Measurements from ENCODE around the gene ANAPC2. TPM values are rescaled to one million over a fixed set of nuclear protein-coding genes. Genes with fewer than 3 reads are reported as not detected.

Gene ANAPC2
- 24.3 to 40.2 TPM (median 35.5 TPM) in 5 replicates for total RNA-seq (2022; extraction: Qiagen RNA extraction; ENCODE audit: low read depth)

DNA sequence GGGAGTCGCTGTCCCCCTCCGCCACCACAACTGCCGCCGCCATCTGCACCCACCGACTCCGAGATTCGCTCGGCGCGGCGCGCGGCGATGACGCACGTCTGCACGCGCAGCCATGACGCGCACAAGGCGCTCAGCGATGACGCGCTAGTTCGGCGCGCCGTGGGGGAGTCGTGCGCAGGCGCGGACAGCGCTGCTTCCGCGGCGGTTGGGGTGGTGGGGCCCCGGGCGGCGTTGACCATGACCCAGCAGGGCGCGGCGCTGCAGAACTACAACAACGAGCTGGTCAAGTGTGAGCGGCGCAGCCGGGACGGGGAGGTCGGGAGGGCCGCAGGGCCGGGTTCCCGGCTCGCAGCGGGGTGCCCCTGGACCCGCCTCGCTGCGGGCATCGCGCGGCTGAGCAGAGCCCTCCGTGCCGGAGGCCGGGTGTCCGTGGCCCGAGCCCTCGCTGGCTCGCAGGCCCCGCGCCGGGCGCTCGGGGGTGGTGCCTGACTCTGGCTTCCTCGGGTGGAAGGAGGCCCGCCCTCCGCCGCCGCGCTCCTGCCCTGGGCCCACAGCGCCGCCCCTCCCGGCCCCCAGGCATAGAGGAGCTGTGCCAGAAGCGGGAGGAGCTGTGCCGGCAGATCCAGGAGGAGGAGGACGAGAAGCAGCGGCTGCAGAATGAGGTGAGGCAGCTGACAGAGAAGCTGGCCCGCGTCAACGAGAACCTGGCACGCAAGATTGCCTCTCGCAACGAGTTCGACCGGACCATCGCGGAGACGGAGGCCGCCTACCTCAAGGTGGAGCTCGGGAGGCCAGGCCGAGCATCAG lies at the start of gene ANAPC2, which contains the start of gene SSNA1:
TSS of gene ANAPC2 (minus strand) at position 71 of the 807 bp plus-strand sequence. CDS start at position 43, 28 bp downstream.
TSS of gene SSNA1 (plus strand) at position 187 of the 807 bp plus-strand sequence. CDS start at position 238, 51 bp downstream.

GRCh38 chr9:137230705-137231371 lies 42.5 kb upstream of the ANAPC2 start, which contains the start of gene SLC34A3:
Gene SLC34A3 (plus strand): TSS chr9:137230901. CDS start chr9:137231703, 802 bp downstream.

GRCh38 chr9:137227054-137227852 lies 38.9 kb upstream of the ANAPC2 start, which contains the start of gene RNF224:
Gene RNF224 (plus strand): TSS chr9:137227502. CDS start chr9:137228336, 834 bp downstream.

GRCh38 chr9:137224830-137225694 lies 36.7 kb upstream of the ANAPC2 start, which contains the start of gene CYSRT1:
Gene CYSRT1 (plus strand): TSS chr9:137225174. CDS start chr9:137225622, 448 bp downstream.

GRCh38 chr9:137222190-137223077 lies 34.1 kb upstream of the ANAPC2 start, which contains the start of gene RNF208:
Gene RNF208 (minus strand): TSS chr9:137222240. CDS start chr9:137221212, 1,028 bp downstream.

GRCh38 chr9:137205126-137206069 lies 17.0 kb upstream of the ANAPC2 start, which contains the start of the genes NDOR1 and TMEM203:
Gene NDOR1 (plus strand): TSS chr9:137205700. CDS start chr9:137205778, 78 bp downstream.
Gene TMEM203 (minus strand): TSS chr9:137205648. CDS start chr9:137205414, 234 bp downstream.

DNA sequence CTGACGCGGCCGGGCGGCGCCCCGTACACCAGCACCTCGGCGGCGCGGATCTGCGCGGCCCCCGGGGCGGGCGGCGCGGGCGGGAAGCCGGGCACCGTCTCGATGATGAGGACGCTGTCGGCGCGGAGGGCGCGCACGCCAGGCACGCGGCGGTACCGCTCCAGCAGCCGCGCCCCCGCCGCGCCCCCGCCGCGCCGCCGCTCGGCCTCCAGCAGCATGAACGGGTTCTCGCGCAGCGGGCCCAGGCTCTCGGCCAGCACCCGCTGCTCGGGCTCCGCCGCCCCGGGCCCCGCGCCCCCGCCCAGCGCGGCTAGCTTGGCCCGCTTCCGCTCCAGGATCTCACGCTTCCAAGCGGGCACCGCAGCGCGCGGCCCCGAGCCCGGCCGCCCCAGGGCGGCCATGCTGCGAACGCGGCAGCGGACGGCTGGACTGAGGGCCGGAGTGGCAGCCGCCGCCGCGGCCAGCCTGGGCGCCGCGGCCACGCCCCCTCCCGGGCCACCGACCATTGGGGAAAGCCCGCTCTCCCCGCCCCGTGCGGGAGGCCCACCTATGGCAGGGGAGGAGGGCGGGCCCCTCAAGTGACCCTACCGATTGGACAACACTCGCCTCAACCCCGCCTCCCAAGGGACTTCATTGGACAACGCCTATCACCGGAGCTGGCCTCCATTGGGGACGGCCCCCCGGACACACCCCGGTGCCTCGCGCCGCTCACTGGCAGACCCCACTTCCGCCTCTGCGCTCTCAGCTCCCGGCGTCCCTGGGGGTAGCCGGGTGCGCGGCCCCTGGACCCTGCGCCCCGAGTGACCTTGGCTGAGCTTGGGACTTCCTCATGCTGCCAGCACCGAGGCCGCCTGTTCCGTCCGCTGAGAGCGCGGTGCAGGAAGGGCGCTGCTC lies 12.2 kb upstream of the ANAPC2 start, which contains the start of gene TPRN:
TSS of gene TPRN (minus strand) at position 431 of the 894 bp plus-strand sequence. CDS start at position 401, 30 bp downstream.

GRCh38 chr9:137169896-137170358 lies 18.4 kb downstream of the ANAPC2 start, which contains the start of gene LRRC26:
Gene LRRC26 (minus strand): TSS chr9:137170051. CDS start chr9:137169943, 108 bp downstream.

DNA sequence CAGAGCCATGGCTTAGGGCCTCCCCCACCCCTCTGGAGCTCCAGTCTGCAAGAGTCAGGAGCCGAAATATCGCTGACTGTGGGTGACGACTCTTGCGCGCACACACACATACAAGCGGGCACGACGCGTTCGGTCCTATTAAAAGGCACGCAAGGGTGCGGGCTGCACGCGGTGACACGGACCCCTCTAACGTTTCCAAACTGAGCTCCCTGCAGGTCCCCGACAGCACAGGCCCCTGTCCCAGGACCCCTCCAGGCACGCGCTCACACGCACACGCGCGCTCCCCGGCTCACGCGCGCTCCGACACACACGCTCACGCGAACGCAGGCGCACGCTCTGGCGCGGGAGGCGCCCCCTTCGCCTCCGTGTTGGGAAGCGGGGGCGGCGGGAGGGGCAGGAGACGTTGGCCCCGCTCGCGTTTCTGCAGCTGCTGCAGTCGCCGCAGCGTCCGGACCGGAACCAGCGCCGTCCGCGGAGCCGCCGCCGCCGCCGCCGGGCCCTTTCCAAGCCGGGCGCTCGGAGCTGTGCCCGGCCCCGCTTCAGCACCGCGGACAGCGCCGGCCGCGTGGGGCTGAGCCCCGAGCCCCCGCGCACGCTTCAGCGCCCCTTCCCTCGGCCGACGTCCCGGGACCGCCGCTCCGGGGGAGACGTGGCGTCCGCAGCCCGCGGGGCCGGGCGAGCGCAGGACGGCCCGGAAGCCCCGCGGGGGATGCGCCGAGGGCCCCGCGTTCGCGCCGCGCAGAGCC lies 49.5 kb downstream of the ANAPC2 start, which contains the start of gene GRIN1:
TSS of gene GRIN1 (plus strand) at position 433 of the 746 bp plus-strand sequence. CDS start 333 bp downstream, outside the sequence.

Other genes starting within 250 kb of the ANAPC2 start
- gene FBXW5, start 243.8 kb downstream of the ANAPC2 start, total RNA-seq (2022; extraction: Qiagen RNA extraction; ENCODE audit: low read depth), result 67.1 to 97.1 TPM (median 91.2 TPM) in 5 replicates
- gene C8G, start 243.3 kb downstream of the ANAPC2 start, total RNA-seq (2022; extraction: Qiagen RNA extraction; ENCODE audit: low read depth), result 0.71 to 1.5 TPM (median 1.1 TPM) in 5 replicates
- 0.95 to 1.9 TPM (median 1.4 TPM) in 5 replicates for gene LCN12, start 236.3 kb downstream of the ANAPC2 start, total RNA-seq (2022; extraction: Qiagen RNA extraction; ENCODE audit: low read depth)
- 0.28 to 0.37 TPM (median 0.33 TPM) in 3 of 5 replicates, not detected in the others for gene PTGDS, start 211.1 kb downstream of the ANAPC2 start, total RNA-seq (2022; extraction: Qiagen RNA extraction; ENCODE audit: low read depth)
- 0.02 to 0.10 TPM (median 0.05 TPM) in 3 of 5 replicates, not detected in the others for gene LCNL1, start 205.6 kb downstream of the ANAPC2 start, total RNA-seq (2022; extraction: Qiagen RNA extraction; ENCODE audit: low read depth)
- 44.8 to 86.6 TPM (median 72.0 TPM) in 5 replicates for gene PAXX, start 196.1 kb downstream of the ANAPC2 start, total RNA-seq (2022; extraction: Qiagen RNA extraction; ENCODE audit: low read depth)
- gene CLIC3, start 192.0 kb downstream of the ANAPC2 start, total RNA-seq (2022; extraction: Qiagen RNA extraction; ENCODE audit: low read depth), result 2.2 to 2.7 TPM (median 2.6 TPM) in 5 replicates
- 19.3 to 29.0 TPM (median 25.8 TPM) in 5 replicates for gene ABCA2, start 160.3 kb downstream of the ANAPC2 start, total RNA-seq (2022; extraction: Qiagen RNA extraction; ENCODE audit: low read depth)
- 0.12 TPM in 1 of 5 replicates, not detected in the others for gene FUT7, start 156.5 kb downstream of the ANAPC2 start, total RNA-seq (2022; extraction: Qiagen RNA extraction; ENCODE audit: low read depth)
- 43.4 to 83.2 TPM (median 74.9 TPM) in 5 replicates for gene NPDC1, start 142.4 kb downstream of the ANAPC2 start, total RNA-seq (2022; extraction: Qiagen RNA extraction; ENCODE audit: low read depth)
- 0.67 to 0.95 TPM (median 0.82 TPM) in 5 replicates for gene ENTPD2, start 134.5 kb downstream of the ANAPC2 start, total RNA-seq (2022; extraction: Qiagen RNA extraction; ENCODE audit: low read depth)
- gene SAPCD2, start 118.0 kb downstream of the ANAPC2 start, total RNA-seq (2022; extraction: Qiagen RNA extraction; ENCODE audit: low read depth), result 15.1 to 29.3 TPM (median 23.8 TPM) in 5 replicates
- 10.5 to 16.3 TPM (median 11.5 TPM) in 5 replicates for gene UAP1L1, start 111.0 kb downstream of the ANAPC2 start, total RNA-seq (2022; extraction: Qiagen RNA extraction; ENCODE audit: low read depth)
- gene MAN1B1, start 101.6 kb downstream of the ANAPC2 start, total RNA-seq (2022; extraction: Qiagen RNA extraction; ENCODE audit: low read depth), result 44.5 to 52.7 TPM (median 47.9 TPM) in 5 replicates
- 73.1 to 121 TPM (median 107 TPM) in 5 replicates for gene DPP7, start 73.8 kb downstream of the ANAPC2 start, total RNA-seq (2022; extraction: Qiagen RNA extraction; ENCODE audit: low read depth)
- 0.10 to 0.62 TPM (median 0.57 TPM) in 5 replicates for gene GRIN1, start 49.4 kb downstream of the ANAPC2 start, total RNA-seq (2022; extraction: Qiagen RNA extraction; ENCODE audit: low read depth)
- gene LRRC26, start 18.5 kb downstream of the ANAPC2 start, total RNA-seq (2022; extraction: Qiagen RNA extraction; ENCODE audit: low read depth), result 0.26 to 1.5 TPM (median 1.0 TPM) in 5 replicates
- not detected in 5 replicates for gene TMEM210, start 16.5 kb downstream of the ANAPC2 start, total RNA-seq (2022; extraction: Qiagen RNA extraction; ENCODE audit: low read depth)
- 108 to 146 TPM (median 135 TPM) in 5 replicates for gene SSNA1, start 116 bp upstream of the ANAPC2 start, total RNA-seq (2022; extraction: Qiagen RNA extraction; ENCODE audit: low read depth)
- 6.0 to 10.7 TPM (median 9.6 TPM) in 5 replicates for gene TPRN, start 12.2 kb upstream of the ANAPC2 start, total RNA-seq (2022; extraction: Qiagen RNA extraction; ENCODE audit: low read depth)
- gene TMEM203, start 17.1 kb upstream of the ANAPC2 start, total RNA-seq (2022; extraction: Qiagen RNA extraction; ENCODE audit: low read depth), result 32.6 to 45.1 TPM (median 44.4 TPM) in 5 replicates
- 12.5 to 19.9 TPM (median 19.0 TPM) in 5 replicates for gene NDOR1, start 17.1 kb upstream of the ANAPC2 start, total RNA-seq (2022; extraction: Qiagen RNA extraction; ENCODE audit: low read depth)
- gene RNF208, start 33.7 kb upstream of the ANAPC2 start, total RNA-seq (2022; extraction: Qiagen RNA extraction; ENCODE audit: low read depth), result 1.2 to 2.7 TPM (median 1.8 TPM) in 5 replicates
- 3.2 to 4.2 TPM (median 3.6 TPM) in 5 replicates for gene CYSRT1, start 36.6 kb upstream of the ANAPC2 start, total RNA-seq (2022; extraction: Qiagen RNA extraction; ENCODE audit: low read depth)
- 0.08 to 0.16 TPM (median 0.14 TPM) in 5 replicates for gene RNF224, start 38.9 kb upstream of the ANAPC2 start, total RNA-seq (2022; extraction: Qiagen RNA extraction; ENCODE audit: low read depth)
- 0.07 to 0.14 TPM (median 0.11 TPM) in 4 of 5 replicates, not detected in the other for gene SLC34A3, start 42.3 kb upstream of the ANAPC2 start, total RNA-seq (2022; extraction: Qiagen RNA extraction; ENCODE audit: low read depth)
- 639 to 790 TPM (median 684 TPM) in 5 replicates for gene TUBB4B, start 52.7 kb upstream of the ANAPC2 start, total RNA-seq (2022; extraction: Qiagen RNA extraction; ENCODE audit: low read depth)
- not detected in 5 replicates for gene STPG3, start 62.7 kb upstream of the ANAPC2 start, total RNA-seq (2022; extraction: Qiagen RNA extraction; ENCODE audit: low read depth)
- 44.5 to 62.3 TPM (median 53.7 TPM) in 5 replicates for gene NELFB, start 66.8 kb upstream of the ANAPC2 start, total RNA-seq (2022; extraction: Qiagen RNA extraction; ENCODE audit: low read depth)
- 18.6 to 28.5 TPM (median 28.1 TPM) in 5 replicates for gene TOR4A, start 89.2 kb upstream of the ANAPC2 start, total RNA-seq (2022; extraction: Qiagen RNA extraction; ENCODE audit: low read depth)
- 3.5 to 5.6 TPM (median 5.4 TPM) in 5 replicates for gene NRARP, start 113.7 kb upstream of the ANAPC2 start, total RNA-seq (2022; extraction: Qiagen RNA extraction; ENCODE audit: low read depth)
- 5.5 to 6.9 TPM (median 6.3 TPM) in 5 replicates for gene EXD3, start 234.6 kb upstream of the ANAPC2 start, total RNA-seq (2022; extraction: Qiagen RNA extraction; ENCODE audit: low read depth)
- 0.66 to 1.7 TPM (median 1.4 TPM) in 5 replicates for gene NOXA1, start 234.8 kb upstream of the ANAPC2 start, total RNA-seq (2022; extraction: Qiagen RNA extraction; ENCODE audit: low read depth)